Choroid plexus epithelial cell (primary cell): ENCODE results near the gene ZBTB7C.

ENCODE experiments used
- DNase-seq: peaks from one replicate; pipeline ENCODE4 v3.0.0-alpha.2; 2010; ENCODE audit warnings: low read depth
- H3K4me3 ChIP-seq: 2 replicates; pipeline ENCODE4 v1.5.1; 2011; ENCODE audit warnings: low read depth, mild to moderate bottlenecking, control low read depth, low read length, moderate library complexity
- TF ChIP-seq, protein P1 (sequence below): conservative IDR thresholded peaks from 2 replicates; pipeline ENCODE4 v1.5.1; 2011; ENCODE audit warnings: low read depth, mild to moderate bottlenecking, control low read depth, inconsistent platforms, low read length, moderate library complexity

ZBTB7C gene

DNA sequence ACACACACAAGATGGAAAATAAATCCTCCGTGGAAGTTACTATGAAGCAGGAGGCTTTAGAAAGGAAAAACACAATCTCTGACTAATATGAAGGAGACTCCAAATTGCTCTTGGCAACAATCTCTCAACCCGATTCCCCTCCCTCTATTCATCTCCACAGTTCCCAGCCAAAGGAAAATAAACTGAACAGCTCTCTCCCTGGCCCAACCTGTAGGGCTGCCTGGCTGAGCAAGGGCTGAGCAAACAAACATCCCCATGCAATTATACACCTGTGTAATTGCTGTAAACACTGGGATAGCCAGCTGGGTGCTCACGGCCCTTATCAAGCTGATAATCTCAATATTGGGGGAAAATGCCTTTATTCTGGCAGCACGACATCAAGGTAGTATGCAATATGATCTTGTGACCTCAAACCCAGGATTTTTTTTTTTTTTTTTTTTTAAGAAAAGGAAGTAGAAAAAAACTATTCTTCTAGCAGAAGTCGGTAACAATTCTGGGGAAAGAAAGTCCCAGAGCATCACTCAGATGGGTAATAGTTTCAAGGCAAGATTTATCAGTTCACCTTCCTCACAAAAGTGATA, 275.4 kb downstream of the ZBTB7C start:
- no peak overlapping the region for H3K4me3 ChIP-seq
- DNase-seq, result peak; percentile 12
- TF ChIP-seq, protein P1, sequence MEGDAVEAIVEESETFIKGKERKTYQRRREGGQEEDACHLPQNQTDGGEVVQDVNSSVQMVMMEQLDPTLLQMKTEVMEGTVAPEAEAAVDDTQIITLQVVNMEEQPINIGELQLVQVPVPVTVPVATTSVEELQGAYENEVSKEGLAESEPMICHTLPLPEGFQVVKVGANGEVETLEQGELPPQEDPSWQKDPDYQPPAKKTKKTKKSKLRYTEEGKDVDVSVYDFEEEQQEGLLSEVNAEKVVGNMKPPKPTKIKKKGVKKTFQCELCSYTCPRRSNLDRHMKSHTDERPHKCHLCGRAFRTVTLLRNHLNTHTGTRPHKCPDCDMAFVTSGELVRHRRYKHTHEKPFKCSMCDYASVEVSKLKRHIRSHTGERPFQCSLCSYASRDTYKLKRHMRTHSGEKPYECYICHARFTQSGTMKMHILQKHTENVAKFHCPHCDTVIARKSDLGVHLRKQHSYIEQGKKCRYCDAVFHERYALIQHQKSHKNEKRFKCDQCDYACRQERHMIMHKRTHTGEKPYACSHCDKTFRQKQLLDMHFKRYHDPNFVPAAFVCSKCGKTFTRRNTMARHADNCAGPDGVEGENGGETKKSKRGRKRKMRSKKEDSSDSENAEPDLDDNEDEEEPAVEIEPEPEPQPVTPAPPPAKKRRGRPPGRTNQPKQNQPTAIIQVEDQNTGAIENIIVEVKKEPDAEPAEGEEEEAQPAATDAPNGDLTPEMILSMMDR, result no peak

DNA sequence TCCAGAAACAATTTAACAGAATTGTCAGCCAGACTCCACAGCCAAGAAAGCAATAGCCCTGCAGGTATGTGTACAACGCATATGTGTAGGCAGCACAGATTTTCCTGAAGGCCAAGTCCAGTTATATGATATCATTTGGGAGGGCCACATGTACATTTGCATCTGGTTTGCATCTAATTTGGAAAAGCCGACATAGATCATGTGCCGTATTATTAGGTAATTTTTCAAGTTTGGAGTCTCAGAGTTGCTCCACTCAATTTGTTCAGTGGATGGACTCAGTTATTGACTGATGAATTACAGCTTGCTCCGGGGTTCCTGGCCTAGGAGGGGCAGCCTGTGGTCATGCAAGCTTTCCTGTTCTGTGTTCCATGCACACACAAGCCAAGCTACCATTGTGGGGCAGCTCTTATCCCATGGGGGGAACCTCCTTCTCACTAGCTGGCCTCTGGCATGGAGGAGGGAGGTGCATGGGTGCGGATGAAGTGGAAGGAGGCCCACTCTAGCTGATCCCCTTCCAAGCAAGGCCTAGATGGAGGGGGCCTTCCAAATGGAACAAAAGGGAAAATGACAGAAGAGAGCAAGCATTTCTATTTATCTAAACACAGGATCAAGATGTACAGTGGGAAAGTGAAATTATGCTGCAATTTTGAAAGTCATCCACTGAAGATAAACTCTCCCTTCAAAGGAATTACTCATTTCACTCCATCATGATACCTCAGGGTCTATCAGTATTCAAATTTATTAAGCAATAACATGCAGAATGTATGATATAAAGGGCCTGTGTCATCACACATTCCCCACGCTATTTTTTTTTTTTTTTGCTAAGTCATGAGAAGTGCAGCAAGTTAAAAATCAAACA, 276.2 kb downstream of the ZBTB7C start:
- DNase-seq, result no peak
- H3K4me3 ChIP-seq, result no peak overlapping the region
- TF ChIP-seq, protein P1, result no peak

DNA sequence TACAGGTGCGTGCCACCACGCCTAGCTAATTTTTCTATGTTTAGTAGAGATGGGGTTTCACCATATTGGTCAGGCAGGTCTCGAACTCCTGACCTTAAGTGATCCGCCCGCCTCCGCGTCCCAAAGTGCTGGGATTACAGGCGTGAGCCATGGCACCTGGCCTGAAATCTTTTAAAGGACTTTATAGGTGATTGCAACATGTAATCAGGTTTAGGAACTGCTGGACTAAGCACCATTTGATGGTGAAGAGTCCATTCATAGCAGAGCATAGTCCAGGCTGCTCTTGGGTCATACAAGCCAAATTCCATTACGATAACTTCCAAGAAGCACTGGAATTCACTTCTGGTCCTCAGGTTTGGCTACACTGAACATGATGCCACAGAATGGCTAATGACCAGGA, 278.1 kb downstream of the ZBTB7C start:
- H3K4me3 ChIP-seq, result no peak overlapping the region
- TF ChIP-seq, protein P1, result no peak
- no peak for DNase-seq

DNA sequence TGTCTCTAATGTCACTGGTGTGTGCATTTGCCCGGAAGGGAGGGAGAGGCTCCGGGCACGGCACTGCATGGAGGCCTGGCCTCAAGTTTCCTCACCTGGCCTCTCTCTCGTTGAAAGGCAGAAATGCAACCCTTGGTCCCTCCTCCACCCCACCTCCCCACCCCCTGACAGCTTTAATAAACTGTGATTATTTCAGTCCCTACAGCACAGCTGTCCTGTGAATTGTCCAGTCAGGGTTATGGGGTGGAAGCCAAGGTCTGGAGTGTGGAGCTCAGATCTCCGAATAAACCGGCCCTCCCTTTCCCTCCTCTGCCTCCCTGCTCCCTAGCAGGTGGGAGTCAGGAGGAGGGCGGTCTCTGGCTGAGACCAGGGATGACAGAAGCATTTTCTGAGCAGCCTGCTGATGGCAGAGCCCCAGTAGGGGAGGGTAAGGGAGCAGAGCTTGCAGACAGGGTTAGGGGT, 279.5 kb downstream of the ZBTB7C start:
- no peak for DNase-seq
- TF ChIP-seq, protein P1, result no peak

DNA sequence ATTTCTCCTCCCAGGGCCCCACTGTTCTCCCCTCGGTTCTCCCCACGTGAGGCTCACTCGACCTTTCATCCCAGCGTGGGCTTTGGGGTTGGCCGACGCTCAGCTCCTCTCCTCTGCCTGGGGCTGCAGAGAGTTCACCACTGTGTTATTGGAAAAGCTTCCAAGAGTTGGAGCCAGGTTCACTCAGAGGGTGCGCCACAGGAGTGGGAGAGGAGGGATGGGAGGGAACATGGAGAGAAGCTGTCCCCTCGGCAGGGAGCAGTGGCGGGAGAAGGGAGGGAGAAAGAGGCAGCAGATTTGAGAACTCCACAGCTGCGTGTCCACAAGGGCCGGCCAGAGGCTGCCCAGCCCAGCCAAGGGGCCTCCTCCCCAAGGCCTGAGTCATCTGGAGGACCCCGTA, 281.6 kb downstream of the ZBTB7C start:
- TF ChIP-seq, protein P1, result no peak
- no peak for DNase-seq
- no peak overlapping the region for H3K4me3 ChIP-seq

More for the DNA sequence above, 279.5 kb downstream of the ZBTB7C start:
- H3K4me3 ChIP-seq, result no peak overlapping the region

DNA sequence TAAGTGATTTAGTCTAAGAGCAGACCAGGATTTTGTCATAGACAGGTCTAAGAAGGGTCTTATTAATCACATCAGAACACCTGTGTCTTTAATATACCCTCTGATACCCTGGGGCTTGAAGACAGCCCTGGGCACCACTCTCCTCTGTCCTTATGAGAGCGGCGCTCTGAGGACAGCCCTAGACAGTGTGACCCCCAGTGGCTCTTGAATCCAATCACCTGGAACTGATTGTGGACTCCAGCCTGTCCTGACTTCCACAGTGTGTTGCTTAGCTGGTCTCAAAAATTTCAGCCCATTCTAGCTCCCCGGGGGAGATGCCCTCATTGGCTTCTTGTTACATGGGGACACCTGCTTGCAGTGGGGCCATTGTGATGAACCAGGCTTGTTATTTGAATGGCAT, 282.9 kb downstream of the ZBTB7C start:
- no peak overlapping the region for H3K4me3 ChIP-seq
- no peak for DNase-seq
- TF ChIP-seq, protein P1, result no peak
